Measurements from ENCODE around the gene LAMA1.

LAMA1 gene

DNA sequence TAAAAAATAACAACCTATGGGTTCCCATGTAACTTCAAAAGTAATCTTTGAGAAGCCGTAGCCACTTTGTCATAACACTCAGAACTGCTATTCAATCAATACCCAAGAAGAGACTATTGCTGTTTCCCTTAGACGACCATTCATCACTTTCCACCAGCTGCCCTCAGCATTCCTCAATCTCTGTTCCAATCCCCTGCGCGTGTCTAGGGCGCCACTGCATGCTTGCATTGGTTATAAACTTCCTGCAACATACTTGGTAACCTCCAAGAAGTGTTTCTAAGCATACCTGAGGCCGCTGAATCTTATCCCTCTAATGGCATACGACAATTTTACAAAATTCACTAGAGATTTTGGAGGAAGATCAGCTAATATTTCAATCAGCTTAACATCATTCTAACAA, 134.2 kb downstream of the LAMA1 start:
- DNase-seq (ENCODE audit: low read depth) = no peak

- DNase-seq (ENCODE audit: low read depth) = no peak
Measured at GRCh38 chr18:6982398-6982797, 135.2 kb downstream of the LAMA1 start.

- DNase-seq (ENCODE audit: low read depth) = no peak
Measured at GRCh38 chr18:6980363-6980762, 137.2 kb downstream of the LAMA1 start.

- no peak for DNase-seq (ENCODE audit: low read depth)
Measured at GRCh38 chr18:6979954-6980353, 137.6 kb downstream of the LAMA1 start.

DNA sequence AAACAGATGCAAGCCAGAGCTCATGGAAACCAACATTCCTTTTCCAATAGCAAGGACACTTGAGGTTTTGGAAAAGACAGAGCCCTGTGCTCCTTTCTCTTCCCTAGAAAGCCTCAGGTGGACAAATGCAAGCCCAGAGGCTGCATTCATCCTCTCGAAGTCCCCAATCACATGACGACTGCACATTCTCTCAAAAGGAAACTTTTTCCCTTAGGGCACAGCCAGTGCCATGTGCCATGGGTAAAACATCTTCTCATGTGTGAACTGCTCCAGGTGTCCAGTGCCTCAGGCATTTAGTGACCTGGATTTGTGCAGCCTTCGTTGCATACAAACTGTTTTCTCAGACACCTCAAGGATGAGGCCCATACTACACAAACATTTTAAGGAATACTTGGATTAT, 140.7 kb downstream of the LAMA1 start:
- DNase-seq (ENCODE audit: low read depth) = no peak

- DNase-seq (ENCODE audit: low read depth) = no peak
Measured at GRCh38 chr18:6975084-6975483, 142.5 kb downstream of the LAMA1 start.

GRCh38 chr18:6971823-6972478, 145.6 kb downstream of the LAMA1 start:
- no peak for DNase-seq (ENCODE audit: low read depth)

GRCh38 chr18:6963452-6964097, 154.0 kb downstream of the LAMA1 start:
- DNase-seq (ENCODE audit: low read depth) = no peak

GRCh38 chr18:6962571-6963451, 154.8 kb downstream of the LAMA1 start:
- no peak for DNase-seq (ENCODE audit: low read depth)

DNA sequence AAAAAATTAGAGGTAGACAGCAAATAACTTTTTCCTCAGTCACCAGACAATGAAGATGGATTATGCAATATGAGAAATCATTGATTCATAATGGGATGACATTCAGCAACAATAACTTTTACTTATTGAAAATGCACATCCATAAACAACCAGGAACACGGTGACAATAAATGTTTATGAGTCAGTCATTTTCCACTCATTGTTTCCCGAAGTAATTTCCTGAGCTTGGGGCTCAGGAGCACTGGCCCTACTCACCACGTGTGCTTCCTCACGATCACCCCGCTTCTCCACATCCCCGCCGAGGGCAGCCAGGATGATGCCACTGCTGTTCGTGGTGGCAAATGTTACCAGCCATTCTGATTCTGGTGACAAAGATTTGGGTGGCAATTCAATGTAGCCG, 156.3 kb downstream of the LAMA1 start:
- DNase-seq (ENCODE audit: low read depth) = no peak

GRCh38 chr18:6960656-6961055, 156.9 kb downstream of the LAMA1 start:
- DNase-seq (ENCODE audit: low read depth) = no peak

DNA sequence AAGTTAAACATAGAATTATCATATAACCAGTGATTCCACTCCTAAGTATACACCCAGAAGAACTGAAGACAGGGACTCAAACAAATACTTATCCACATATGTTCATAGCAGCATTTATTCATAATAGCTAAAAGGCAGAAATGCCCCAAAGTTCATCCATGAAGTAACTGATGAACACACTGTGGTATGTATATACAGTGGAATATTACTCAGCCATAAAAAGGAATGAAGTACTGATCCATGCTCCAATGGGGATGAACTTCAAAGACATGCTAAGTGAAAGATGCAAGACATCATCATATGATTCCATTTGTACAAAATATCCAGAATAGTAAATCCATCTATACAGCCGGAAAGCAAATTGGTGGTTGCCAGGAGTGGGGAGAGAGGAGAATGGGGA, 157.5 kb downstream of the LAMA1 start:
- DNase-seq (ENCODE audit: low read depth) = no peak

- DNase-seq (ENCODE audit: low read depth) = no peak
Measured at GRCh38 chr18:6959110-6959509, 158.5 kb downstream of the LAMA1 start.

- DNase-seq (ENCODE audit: low read depth) = no peak
Measured at GRCh38 chr18:6956999-6957398, 160.6 kb downstream of the LAMA1 start.

GRCh38 chr18:6956495-6956894, 161.1 kb downstream of the LAMA1 start:
- DNase-seq (ENCODE audit: low read depth) = no peak

- no peak for DNase-seq (ENCODE audit: low read depth)
Measured at GRCh38 chr18:6955304-6955703, 162.3 kb downstream of the LAMA1 start.

DNA sequence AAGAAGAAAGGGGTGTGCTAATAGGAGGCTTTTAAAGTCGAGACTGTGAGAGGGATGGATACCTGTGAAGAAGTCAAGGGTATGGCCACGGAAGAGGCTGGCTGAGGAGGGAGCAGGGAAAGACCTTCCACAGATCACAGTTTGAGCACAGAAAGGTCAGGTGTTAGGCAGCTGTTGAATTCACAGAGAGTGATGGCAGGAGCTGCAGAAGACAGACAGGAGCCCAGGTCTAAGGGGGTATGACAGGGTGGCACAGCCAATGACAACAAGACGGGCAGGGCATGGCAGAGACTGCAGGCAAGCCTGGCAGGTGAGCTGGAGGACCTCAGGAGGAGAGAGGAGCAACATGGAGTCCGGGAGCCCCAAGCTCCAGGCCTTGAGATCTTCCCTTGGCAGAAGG, 163.1 kb downstream of the LAMA1 start:
- DNase-seq (ENCODE audit: low read depth) = no peak

DNA sequence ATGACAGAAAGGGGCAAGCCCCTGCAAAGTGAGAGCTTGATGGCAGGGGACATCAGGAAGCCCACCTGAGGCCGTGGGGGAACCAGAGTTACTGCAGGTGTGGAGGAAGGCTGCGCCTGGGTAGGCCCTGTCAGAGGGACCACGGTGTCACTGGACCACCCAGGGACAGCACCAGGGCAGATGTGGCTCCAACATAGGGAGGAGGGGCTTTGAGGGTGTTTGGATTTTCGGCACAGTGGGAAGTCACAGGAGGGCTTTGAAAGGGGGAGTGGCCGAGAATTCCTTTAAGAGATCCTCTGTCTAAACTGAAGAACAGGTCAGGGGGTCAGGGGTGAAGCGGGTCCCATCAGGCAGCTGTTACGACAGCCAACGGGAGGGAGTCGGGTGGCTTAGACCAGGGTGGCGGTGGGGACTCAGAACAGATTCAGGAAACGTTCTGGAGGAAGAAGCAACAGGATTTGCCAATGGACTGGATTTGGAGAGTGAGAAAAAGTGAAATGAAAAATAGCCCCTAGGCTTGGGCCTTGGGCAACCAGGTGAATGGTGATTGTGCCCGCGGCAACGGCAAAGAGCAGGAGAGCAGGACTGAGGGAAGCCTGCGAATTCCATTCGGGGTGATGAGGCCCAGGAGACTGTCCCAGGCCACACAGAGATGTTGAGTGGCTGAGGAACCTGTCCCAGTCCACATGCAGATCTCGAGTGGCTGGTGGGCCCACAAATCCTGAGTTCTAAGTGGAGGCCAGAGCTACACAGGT, 166.1 kb downstream of the LAMA1 start:
- no peak for DNase-seq (ENCODE audit: low read depth)

DNA sequence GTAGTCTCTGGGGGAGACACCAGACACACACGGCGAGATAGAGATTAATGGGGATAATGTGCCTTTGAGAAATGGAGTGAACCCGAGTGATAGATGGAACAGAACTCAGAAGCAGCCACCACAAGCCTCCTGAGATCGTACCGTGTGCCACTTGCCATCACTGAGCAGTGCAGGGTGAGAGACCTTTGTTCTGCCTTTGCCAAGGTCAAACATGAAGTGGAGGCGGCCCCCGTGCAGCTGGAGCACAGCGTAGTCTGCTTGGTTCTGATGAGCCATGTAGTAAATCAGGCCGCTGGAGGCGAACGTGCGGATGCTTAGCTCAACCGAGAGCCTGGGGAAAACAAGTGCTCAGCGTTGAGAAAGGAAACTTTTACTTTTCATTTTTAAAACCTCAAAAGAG, 167.0 kb downstream of the LAMA1 start:
- DNase-seq (ENCODE audit: low read depth) = no peak

GRCh38 chr18:6949800-6950586, 167.6 kb downstream of the LAMA1 start:
- no peak for DNase-seq (ENCODE audit: low read depth)

GRCh38 chr18:6948281-6949055, 169.1 kb downstream of the LAMA1 start:
- DNase-seq (ENCODE audit: low read depth) = no peak

Measured in CMK (cell line).